Heart left ventricle (tissue), 16 donors: Measurements from ENCODE around the gene FAM53B. TPM values are rescaled to one million over a fixed set of nuclear protein-coding genes. Genes with fewer than 3 reads are reported as not detected.
A peak's percentile ranks its signal among the peaks of the same experiment; 100 is the strongest.

Experiments
- ATAC-seq, 4 donors: fragments of 200-7000 bp; cut with Tn5 transposase; one replicate each; pipeline ENCODE4 v1.9.1; 2020 to 2022; ENCODE audit warnings: moderate library complexity in 4 of 4, mild to moderate bottlenecking in 3 of 4, moderate number of reproducible peaks in 1 of 4
- DNase-seq, 5 donors: peaks; one replicate each; pipeline ENCODE4 v3.0.0-alpha.2; 2020
- H3K27ac ChIP-seq, 12 donors: fragments of 200-600 bp; sonication (generic) in 4 of 12; one replicate each; pipeline versions ENCODE4 v1.5.0 to v1.8.0; 2016 to 2022; ENCODE audit warnings: mild to moderate bottlenecking in 2 of 12
- H3K27me3 ChIP-seq, 9 donors: fragments of 200-600 bp; sonication (generic) in 2 of 9; one replicate each; pipeline versions ENCODE4 v1.5.1 to v1.8.0; 2016 to 2022; ENCODE audit warnings: mild to moderate bottlenecking in 3 of 9
- H3K36me3 ChIP-seq, 9 donors: fragments of 200-600 bp; sonication (generic) in 2 of 9; one replicate each; pipeline versions ENCODE4 v1.5.0 to v1.8.0; 2018 to 2022; ENCODE audit warnings: mild to moderate bottlenecking in 2 of 9
- H3K4me1 ChIP-seq, 12 donors: fragments of 200-600 bp; sonication (generic) in 4 of 12; one replicate each; pipeline versions ENCODE4 v1.5.0 to v1.8.0; 2016 to 2022; ENCODE audit warnings: mild to moderate bottlenecking in 3 of 12
- H3K4me3 ChIP-seq, 12 donors: fragments of 200-600 bp; sonication (generic) in 4 of 12; one replicate each; pipeline versions ENCODE4 v1.5.0 to v1.8.0; 2017 to 2022; ENCODE audit warnings: mild to moderate bottlenecking in 9 of 12, moderate library complexity in 4 of 12
- H3K9me3 ChIP-seq, 12 donors: fragments of 200-600 bp; sonication (generic) in 4 of 12; one replicate each; pipeline versions ENCODE4 v1.5.0 to v1.8.0; 2016 to 2022; ENCODE audit warnings: mild to moderate bottlenecking in 1 of 12
- POLR2A ChIP-seq, 2 donors: fragments of 450-650 bp; IDR thresholded peaks; one replicate each; pipeline ENCODE4 v1.6.1; 2017; ENCODE audit warnings: antibody characterized with exemption in 2 of 2, mild to moderate bottlenecking in 2 of 2, moderate library complexity in 2 of 2
- WGBS, 4 donors: extraction: QIAGEN DNeasy Blood & Tissue Kit in 2 of 4; methylation state at CpG; one replicate each; pipeline versions ENCODE4 v1.1.5 to v1.1.7; 2013 to 2018; 5-methylcytosine and 5-hydroxymethylcytosine counted together
- intact Hi-C, 10 donors: fragments of 100-400 bp; cut with DNase I; formaldehyde crosslinking; loops; one replicate each; pipeline versions ENCODE4 v1.11.1 to v1.14.2; 2022
- polyA plus RNA-seq, 2 donors: library from polyadenylated mRNA; stranded (reverse); fragments of 200-250 nt; gene quantifications; one replicate each; pipeline ENCODE4 v1.2.3, GENCODE V29; 2013
- total RNA-seq, 9 donors: library from RNA; depleted of rRNA in 2 of 9; stranded (reverse); fragments of >200 nt in 2 of 9; fragmentation: NEBNext Ultra II Directional in 3 of 9; extraction: Animal tissue kit (Norgen Biotek cat#: 25700) in 3 of 9; gene quantifications; one replicate each; pipeline versions ENCODE4 v1.1.0 to v1.2.4, GENCODE V29; 2016 to 2023
- TF ChIP-seq, protein P1 (sequence below), 12 donors: fragments of 200-600 bp; sonication (generic) in 4 of 12; IDR thresholded peaks; one replicate each; pipeline versions ENCODE4 v1.5.0 to v1.8.0; 2018 to 2022; ENCODE audit warnings: antibody characterized with exemption in 12 of 12, mild to moderate bottlenecking in 5 of 12
- donor health status: ischemic (EF 13 %, LVEDD 7.1; RV severe dilation, severe dysfunction).
- donor health status: healthy with polysubstance abuse.
- donor health status: DM: no; HTN: yes; CAD: no.
- donor health status: DM: no; HTN: no; CAD: no.
- donor health status: ischemic (EF 25% LVEDD 6.9; RV normal size, moderate dysfunction).
- donor health status: ischemic (EF 25% LVEDD 5.7; RV mildly dilated, moderate dysfunction).
- donor health status: healthy.
- donor health status: DM: yes; HTN: yes; CAD: no.
- donor health status: ischemic (EF 35%, LVEDD 5.7; RV mildly dilated, moderate dysfunction).
- donor health status: nonischemic (EF 11% LVEDD 7.7; RV severe dilation, severe dysfunction).
- donor health status: DM: yes; HTN: yes; CAD: no.
- donor health status: PGD.
- donor health status: ischemic (EF 29% LVEDD 5.4; RV normal size, mild dysfunction).
- donor health status: nonischemic (EF 23%, LVEDD 6.1; RV moderate dilation, normal function).

Gene FAM53B
- total and polyA plus RNA-seq, 11 donors: 23.7 to 57.7 (median 35.5) TPM

DNA sequence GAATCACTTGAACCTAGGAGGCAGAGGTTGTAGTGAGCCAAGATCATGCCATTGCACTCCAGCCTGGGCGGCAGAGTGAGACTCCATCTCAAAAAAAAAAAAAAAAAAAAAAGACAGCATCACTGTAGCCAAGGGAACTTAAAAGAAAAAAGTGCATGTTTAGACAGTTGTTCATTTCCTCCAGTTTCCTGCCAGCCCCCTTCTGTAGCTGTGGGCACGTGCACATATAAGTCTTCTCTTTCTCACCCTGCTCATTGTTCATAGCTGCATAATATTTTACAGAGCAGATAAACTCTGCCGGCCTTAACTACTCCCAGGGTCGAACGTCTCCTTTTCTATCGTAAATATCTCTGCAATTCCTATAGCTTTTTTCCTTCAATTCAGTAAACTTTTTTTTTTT lies 149.9 kb downstream of the FAM53B start:
- Histone ChIP-seq H3K9me3 (peaks cover 0 to 6% (median 0%) of the 10 kb centered on the region in 12 donors), H3K27me3 (no peaks in the 10 kb centered on the region), H3K4me1 (peaks cover 0 to 6% (median 2%) of the 10 kb centered on the region in 12 donors), H3K4me3 (no peak overlapping the region), H3K36me3 (no peaks in the 10 kb centered on the region), H3K27ac (no peak overlapping the region)
- DNase-seq: no peak
- ATAC-seq: no peak
- no peak for TF ChIP-seq POLR2A (IDR thresholded peaks at IDR 0.05)
- TF ChIP-seq, protein P1, sequence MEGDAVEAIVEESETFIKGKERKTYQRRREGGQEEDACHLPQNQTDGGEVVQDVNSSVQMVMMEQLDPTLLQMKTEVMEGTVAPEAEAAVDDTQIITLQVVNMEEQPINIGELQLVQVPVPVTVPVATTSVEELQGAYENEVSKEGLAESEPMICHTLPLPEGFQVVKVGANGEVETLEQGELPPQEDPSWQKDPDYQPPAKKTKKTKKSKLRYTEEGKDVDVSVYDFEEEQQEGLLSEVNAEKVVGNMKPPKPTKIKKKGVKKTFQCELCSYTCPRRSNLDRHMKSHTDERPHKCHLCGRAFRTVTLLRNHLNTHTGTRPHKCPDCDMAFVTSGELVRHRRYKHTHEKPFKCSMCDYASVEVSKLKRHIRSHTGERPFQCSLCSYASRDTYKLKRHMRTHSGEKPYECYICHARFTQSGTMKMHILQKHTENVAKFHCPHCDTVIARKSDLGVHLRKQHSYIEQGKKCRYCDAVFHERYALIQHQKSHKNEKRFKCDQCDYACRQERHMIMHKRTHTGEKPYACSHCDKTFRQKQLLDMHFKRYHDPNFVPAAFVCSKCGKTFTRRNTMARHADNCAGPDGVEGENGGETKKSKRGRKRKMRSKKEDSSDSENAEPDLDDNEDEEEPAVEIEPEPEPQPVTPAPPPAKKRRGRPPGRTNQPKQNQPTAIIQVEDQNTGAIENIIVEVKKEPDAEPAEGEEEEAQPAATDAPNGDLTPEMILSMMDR (IDR thresholded peaks at IDR 0.05): no peak
- WGBS, 4 donors: 90 to 94% (median 93%) methylated on average over 6 of the region's 6 CpGs
- intact Hi-C loops: no loop called here

DNA sequence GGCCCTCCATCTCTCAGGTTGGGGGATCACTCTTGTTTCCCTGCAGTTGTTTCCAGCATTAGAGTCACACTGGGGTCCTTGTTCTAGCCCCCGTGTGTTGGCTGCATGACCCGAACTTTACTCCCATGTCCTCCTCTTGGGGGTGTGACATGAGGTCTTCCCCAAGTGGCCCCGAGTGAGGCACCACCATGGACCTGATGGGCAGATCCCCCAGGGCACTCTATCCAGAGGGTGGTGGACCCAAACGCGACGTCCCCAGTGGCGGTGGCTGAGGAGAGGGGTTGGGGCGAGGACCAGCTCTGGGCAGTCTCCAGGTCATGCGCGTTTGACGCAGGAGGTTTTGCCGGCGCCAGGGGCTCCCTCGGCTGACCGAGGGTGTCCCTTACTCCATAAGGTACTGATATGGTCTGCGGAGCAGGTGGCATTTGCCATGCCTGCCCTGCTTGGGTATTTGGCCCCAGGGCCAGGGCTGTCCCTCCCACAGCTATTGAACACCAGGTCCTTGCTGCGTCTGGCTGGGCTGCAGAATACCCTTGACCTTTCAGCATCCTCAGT lies 150.7 kb downstream of the FAM53B start:
- peaks cover 0 to 6% (median 0%) of the 10 kb centered on the region in 12 donors for H3K9me3 ChIP-seq
- ATAC-seq (no peak), DNase-seq (peak in 3 of 5 donors; percentile 15 to 63 (median 15))
- intact Hi-C loops: no loop called here
- WGBS, 4 donors: 90 to 97% (median 95%) methylated on average over 6 to 17 of the region's 17 CpGs
- no peaks in the 10 kb centered on the region for H3K36me3 ChIP-seq
- H3K4me3 ChIP-seq: no peak overlapping the region
- no peak for TF ChIP-seq POLR2A (IDR thresholded peaks at IDR 0.05)
- TF ChIP-seq, protein P1 (IDR thresholded peaks at IDR 0.05): no peak
- no peaks in the 10 kb centered on the region for H3K27me3 ChIP-seq
- no peak overlapping the region for H3K27ac ChIP-seq
- H3K4me1 ChIP-seq: peaks cover 0 to 13% (median 9%) of the 10 kb centered on the region in 12 donors

DNA sequence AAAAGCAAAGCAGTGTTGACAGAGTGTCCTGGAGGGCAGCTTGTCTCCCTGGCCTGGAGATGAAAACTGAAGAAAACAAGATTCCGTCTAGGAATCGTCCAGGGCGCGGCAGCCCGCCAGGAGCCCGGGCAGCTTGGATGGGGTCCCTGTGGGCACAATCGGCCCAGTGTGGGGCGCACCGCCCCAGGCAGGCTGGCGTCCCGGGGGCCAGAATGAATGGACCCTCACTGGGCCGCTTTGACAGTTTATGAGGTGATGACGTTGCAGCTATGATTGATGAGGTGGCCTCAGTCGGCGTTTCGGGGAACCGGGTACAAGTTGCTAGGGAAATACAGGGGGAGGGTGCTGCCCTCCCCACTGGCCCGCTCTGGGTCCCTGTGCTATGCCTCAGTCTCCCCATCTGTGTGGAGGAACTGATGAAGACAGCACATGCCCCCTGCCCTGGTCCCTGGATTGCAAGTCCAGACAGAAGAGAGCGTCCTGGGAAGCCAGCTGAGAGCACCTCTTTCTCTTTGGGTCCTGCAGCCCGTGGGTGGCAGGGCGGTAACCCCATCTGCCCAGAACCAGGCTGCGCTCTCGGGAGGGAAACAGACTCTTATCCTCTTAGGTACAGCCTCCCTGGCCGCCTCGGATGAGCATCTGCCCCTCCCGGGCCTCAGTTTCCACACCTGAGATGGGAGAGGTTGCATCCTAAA lies 151.3 kb downstream of the FAM53B start:
- no peak for TF ChIP-seq POLR2A (IDR thresholded peaks at IDR 0.05)
- TF ChIP-seq, protein P1 (IDR thresholded peaks at IDR 0.05): no peak
- Histone ChIP-seq H3K4me1 (peaks cover 0 to 19% (median 12%) of the 10 kb centered on the region in 12 donors), H3K4me3 (no peak overlapping the region), H3K9me3 (peaks cover 0 to 6% (median 0%) of the 10 kb centered on the region in 12 donors), H3K27ac (no peak overlapping the region), H3K27me3 (no peaks in the 10 kb centered on the region), H3K36me3 (no peaks in the 10 kb centered on the region)
- no peak for ATAC-seq
- whole genome bisulfite sequencing, 4 donors: 89 to 94% (median 92%) methylated on average over 11 to 26 of the region's 26 CpGs
- DNase-seq: peak in 3 of 5 donors; percentile 6 to 54 (median 25)
- intact Hi-C loops: no loop called here

DNA sequence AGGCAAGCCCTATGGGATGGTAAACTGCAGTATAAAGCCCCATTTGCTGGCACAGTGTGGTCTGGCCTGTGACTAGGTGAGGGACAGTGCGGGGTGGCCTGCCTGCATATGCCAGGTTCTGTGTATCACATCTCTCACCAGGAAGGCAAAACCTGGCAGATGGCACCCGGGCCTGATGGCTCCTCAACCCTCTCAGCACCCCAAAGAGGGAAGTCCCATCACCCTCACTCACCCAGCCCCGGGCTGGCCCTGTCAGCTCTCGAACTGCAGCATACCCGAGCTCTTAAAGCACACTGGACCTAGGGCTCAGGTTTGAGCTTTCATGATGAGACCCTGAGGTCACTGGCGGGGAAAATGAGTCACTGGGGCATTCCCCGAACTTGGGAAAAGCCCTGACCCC lies 152.1 kb downstream of the FAM53B start:
- ATAC-seq (no peak), DNase-seq (peak in 3 of 5 donors; percentile 5 to 45 (median 18))
- Histone ChIP-seq H3K27ac (no peak overlapping the region), H3K27me3 (no peaks in the 10 kb centered on the region), H3K9me3 (peaks cover 0 to 6% (median 0%) of the 10 kb centered on the region in 12 donors), H3K4me1 (peaks cover 0 to 22% (median 12%) of the 10 kb centered on the region in 12 donors), H3K36me3 (no peaks in the 10 kb centered on the region), H3K4me3 (no peak overlapping the region)
- TF ChIP-seq, protein P1 (IDR thresholded peaks at IDR 0.05): no peak
- TF ChIP-seq POLR2A (IDR thresholded peaks at IDR 0.05): no peak
- intact Hi-C loops: no loop called here
- 92 to 94% (median 93%) methylated on average over 5 to 7 of the region's 7 CpGs for WGBS, 4 donors
